KBM-7 (cell line): Measurements from ENCODE around the gene LILRA6.
"Not testable (repeated sequence)": the region's sequence is repeated elsewhere in the genome, so short reads cannot be mapped to it uniquely, and the experiment has no call there.

ENCODE experiments used
- DNase-seq: peaks from one replicate; pipeline ENCODE4 v3.0.0-alpha.2; 2015
- in situ Hi-C: fragments of 300-500 bp; cut with MboI; formaldehyde crosslinking; loops from 2 replicates; pipeline ENCODE4 v1.14.3; 2020; ENCODE audit warnings: low sequenced_read_pairs, low pct_unique_long_range_greater_than_20kb, mixed read lengths

LILRA6 gene

GRCh38 chr19:54242646-54243045 is at the start of gene LILRA6:
Gene LILRA6, minus strand, starts transcription at chr19:54242790.
- in situ Hi-C loops, DNase-seq: not testable (repeated sequence)

GRCh38 chr19:54289160-54289559 is 46.6 kb upstream of the LILRA6 start:
- in situ Hi-C loops, DNase-seq: not testable (repeated sequence)

GRCh38 chr19:54287456-54287855 is 44.9 kb upstream of the LILRA6 start:
- in situ Hi-C loops: no loop called here
- DNase-seq: no peak

GRCh38 chr19:54286283-54286682 is 43.7 kb upstream of the LILRA6 start:
- DNase-seq, in situ Hi-C loops: not testable (repeated sequence)

- in situ Hi-C loops, DNase-seq: not testable (repeated sequence)
Measured at GRCh38 chr19:54285427-54286056, 43.0 kb upstream of the LILRA6 start.

GRCh38 chr19:54282686-54283470 is 40.3 kb upstream of the LILRA6 start:
- in situ Hi-C loops: no loop called here
- DNase-seq: peak; percentile 62

GRCh38 chr19:54281729-54282075 is 39.1 kb upstream of the LILRA6 start:
- DNase-seq, in situ Hi-C loops: not testable (repeated sequence)

- in situ Hi-C loops: no loop called here
- DNase-seq: peak; percentile 85
Measured at GRCh38 chr19:54281007-54281728, 38.6 kb upstream of the LILRA6 start, which contains the start of gene LILRB2. Gene LILRB2, minus strand, starts transcription at chr19:54281110. Its CDS starts 614 bp downstream, at chr19:54280496.

GRCh38 chr19:54280441-54280840 is 37.9 kb upstream of the LILRA6 start:
- DNase-seq, in situ Hi-C loops: not testable (repeated sequence)

- in situ Hi-C loops: not testable (repeated sequence)
Measured at GRCh38 chr19:54280025-54280424, 37.4 kb upstream of the LILRA6 start.

GRCh38 chr19:54279406-54279962 is 36.9 kb upstream of the LILRA6 start:
- no peak for DNase-seq
- in situ Hi-C loops: no loop called here

More at GRCh38 chr19:54280025-54280424, 37.4 kb upstream of the LILRA6 start:
- not testable (repeated sequence) for DNase-seq

- in situ Hi-C loops, DNase-seq: not testable (repeated sequence)
Measured at GRCh38 chr19:54278571-54279195, 36.1 kb upstream of the LILRA6 start.

- DNase-seq, in situ Hi-C loops: not testable (repeated sequence)
Measured at GRCh38 chr19:54278056-54278455, 35.5 kb upstream of the LILRA6 start.

- not testable (repeated sequence) for DNase-seq
Measured at GRCh38 chr19:54277111-54277615, 34.6 kb upstream of the LILRA6 start.

GRCh38 chr19:54275951-54276350 is 33.4 kb upstream of the LILRA6 start:
- in situ Hi-C loops: no loop called here
- no peak for DNase-seq

More at GRCh38 chr19:54277111-54277615, 34.6 kb upstream of the LILRA6 start:
- in situ Hi-C loops: not testable (repeated sequence)

GRCh38 chr19:54274516-54274915 is 31.9 kb upstream of the LILRA6 start:
- DNase-seq, in situ Hi-C loops: not testable (repeated sequence)

- in situ Hi-C loops: no loop called here
- DNase-seq: no peak
Measured at GRCh38 chr19:54273821-54274220, 31.2 kb upstream of the LILRA6 start.

GRCh38 chr19:54272181-54272580 is 29.6 kb upstream of the LILRA6 start:
- DNase-seq, in situ Hi-C loops: not testable (repeated sequence)

- in situ Hi-C loops, DNase-seq: not testable (repeated sequence)
Measured at GRCh38 chr19:54271587-54271986, 29.0 kb upstream of the LILRA6 start.
